HG03442 (cell line): ENCODE results near the gene PLA2G6.
"Not testable (repeated sequence)": the region's sequence is repeated elsewhere in the genome, so short reads cannot be mapped to it uniquely, and the experiment has no call there.

ENCODE experiments used
- ATAC-seq: cut with Tn5 transposase; IDR thresholded peaks from one replicate; pipeline ENCODE4 v1.9.1; 2021; ENCODE audit warnings: mild to moderate bottlenecking, moderate library complexity; ENCODE audit not compliant: unreplicated experiment

Gene PLA2G6

GRCh38 chr22:38086942-38087341, 94.7 kb downstream of the PLA2G6 start:
- no peak for ATAC-seq

GRCh38 chr22:38086001-38086845, 95.4 kb downstream of the PLA2G6 start:
- no peak for ATAC-seq

GRCh38 chr22:38085501-38085900, 96.1 kb downstream of the PLA2G6 start:
- no peak for ATAC-seq

GRCh38 chr22:38085056-38085455, 96.6 kb downstream of the PLA2G6 start:
- ATAC-seq = no peak

- ATAC-seq = no peak
These were observed 97.5 kb downstream of the PLA2G6 start, which contains the start of gene SLC16A8 for GRCh38 chr22:38083931-38084631. TSS of gene SLC16A8 (minus strand) at chr22:38084184. CDS start at chr22:38082873, 1,311 bp downstream.

- no peak for ATAC-seq
These were observed 98.5 kb downstream of the PLA2G6 start for GRCh38 chr22:38082986-38083710.

- no peak for ATAC-seq
These were observed 99.4 kb downstream of the PLA2G6 start for GRCh38 chr22:38081941-38082828.

GRCh38 chr22:38081636-38081940, 100.0 kb downstream of the PLA2G6 start:
- ATAC-seq = no peak

- no peak for ATAC-seq
These were observed 100.6 kb downstream of the PLA2G6 start for GRCh38 chr22:38080850-38081635.

- no peak for ATAC-seq
These were observed 101.2 kb downstream of the PLA2G6 start for GRCh38 chr22:38080474-38080849.

- ATAC-seq = no peak
These were observed 101.8 kb downstream of the PLA2G6 start for GRCh38 chr22:38079804-38080203.

- ATAC-seq = not testable (repeated sequence)
These were observed 102.4 kb downstream of the PLA2G6 start for GRCh38 chr22:38079208-38079607.

GRCh38 chr22:38078046-38078840, 103.4 kb downstream of the PLA2G6 start:
- no peak for ATAC-seq

GRCh38 chr22:38077595-38077994, 104.0 kb downstream of the PLA2G6 start:
- no peak for ATAC-seq

- no peak for ATAC-seq
These were observed 104.5 kb downstream of the PLA2G6 start for GRCh38 chr22:38077096-38077495.

- ATAC-seq = no peak
These were observed 105.7 kb downstream of the PLA2G6 start for GRCh38 chr22:38075961-38076360.

- no peak for ATAC-seq
These were observed 106.4 kb downstream of the PLA2G6 start for GRCh38 chr22:38075105-38075825.
